Gastroesophageal sphincter (tissue), 3 donors: ENCODE data around the gene MMP25.

Experiments used
- POLR2A ChIP-seq, 2 donors: fragments of 450-650 bp; IDR thresholded peaks; one replicate each; pipeline ENCODE4 v1.6.1; 2017; ENCODE audit warnings: antibody characterized with exemption in 2 of 2, mild to moderate bottlenecking in 2 of 2, moderate library complexity in 1 of 2
- POLR2AphosphoS5 ChIP-seq: sonication (generic); formaldehyde crosslinking; IDR thresholded peaks from one replicate; pipeline ENCODE4 v1.6.1; 2017; ENCODE audit warnings: antibody characterized with exemption
- TF ChIP-seq, protein P1 (sequence below), 4 experiments: fragments of 200-600 bp in 2 of 4; fragments of 450-650 bp in 2 of 4; sonication (generic) in 1 of 4; IDR thresholded peaks; one replicate each; pipeline ENCODE4 v1.5.1; 2017 to 2019; ENCODE audit warnings: antibody characterized with exemption in 4 of 4, mild to moderate bottlenecking in 2 of 4, moderate library complexity in 2 of 4

DNA sequence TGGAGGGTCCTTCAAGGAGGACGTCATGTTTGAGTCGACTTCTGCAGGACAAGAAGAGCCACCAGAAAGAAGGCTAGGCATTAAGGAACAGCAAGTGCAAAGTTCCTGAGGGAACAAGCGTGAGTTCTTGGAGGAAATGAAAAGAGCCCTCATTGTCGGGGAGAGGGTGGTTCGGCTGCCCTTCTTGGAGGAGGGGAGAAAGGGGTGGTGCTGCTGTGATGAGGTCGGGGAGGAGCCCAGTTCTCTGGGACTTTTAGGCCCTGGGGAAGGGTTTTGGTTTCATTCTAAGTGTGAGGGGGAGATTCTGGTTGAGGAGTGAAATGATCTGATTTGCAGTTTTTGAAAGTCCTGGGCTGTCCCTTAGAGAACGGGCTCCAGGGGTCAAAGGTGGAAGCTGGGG lies 13.7 kb upstream of the MMP25 start:
- TF ChIP-seq, protein P1, sequence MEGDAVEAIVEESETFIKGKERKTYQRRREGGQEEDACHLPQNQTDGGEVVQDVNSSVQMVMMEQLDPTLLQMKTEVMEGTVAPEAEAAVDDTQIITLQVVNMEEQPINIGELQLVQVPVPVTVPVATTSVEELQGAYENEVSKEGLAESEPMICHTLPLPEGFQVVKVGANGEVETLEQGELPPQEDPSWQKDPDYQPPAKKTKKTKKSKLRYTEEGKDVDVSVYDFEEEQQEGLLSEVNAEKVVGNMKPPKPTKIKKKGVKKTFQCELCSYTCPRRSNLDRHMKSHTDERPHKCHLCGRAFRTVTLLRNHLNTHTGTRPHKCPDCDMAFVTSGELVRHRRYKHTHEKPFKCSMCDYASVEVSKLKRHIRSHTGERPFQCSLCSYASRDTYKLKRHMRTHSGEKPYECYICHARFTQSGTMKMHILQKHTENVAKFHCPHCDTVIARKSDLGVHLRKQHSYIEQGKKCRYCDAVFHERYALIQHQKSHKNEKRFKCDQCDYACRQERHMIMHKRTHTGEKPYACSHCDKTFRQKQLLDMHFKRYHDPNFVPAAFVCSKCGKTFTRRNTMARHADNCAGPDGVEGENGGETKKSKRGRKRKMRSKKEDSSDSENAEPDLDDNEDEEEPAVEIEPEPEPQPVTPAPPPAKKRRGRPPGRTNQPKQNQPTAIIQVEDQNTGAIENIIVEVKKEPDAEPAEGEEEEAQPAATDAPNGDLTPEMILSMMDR (IDR thresholded peaks at IDR 0.05): no peak
- TF ChIP-seq POLR2AphosphoS5 (no peak), POLR2A (IDR thresholded peaks at IDR 0.05) (no peak)
